GM12874 (cell line): ENCODE data around the gene ABRACL.

ENCODE experiments used
- CTCF ChIP-seq: IDR thresholded peaks from 2 replicates; pipeline ENCODE4 v1.5.1; 2011; ENCODE audit warnings: low read depth, mild to moderate bottlenecking, control low read depth, low read length, moderate library complexity; ENCODE audit not compliant: insufficient read depth

The ABRACL gene

GRCh38 chr6:139054001-139054400, 25.5 kb downstream of the ABRACL start:
- no peak for TF ChIP-seq CTCF

- no peak for TF ChIP-seq CTCF
Measured at GRCh38 chr6:139055709-139056108, 27.2 kb downstream of the ABRACL start.

GRCh38 chr6:139058029-139058428, 29.5 kb downstream of the ABRACL start:
- TF ChIP-seq CTCF = no peak

GRCh38 chr6:139060332-139060731, 31.8 kb downstream of the ABRACL start:
- TF ChIP-seq CTCF = no peak

- no peak for TF ChIP-seq CTCF
Measured at GRCh38 chr6:139062932-139063646, 34.5 kb downstream of the ABRACL start.

GRCh38 chr6:139064981-139065665, 36.6 kb downstream of the ABRACL start:
- no peak for TF ChIP-seq CTCF

- no peak for TF ChIP-seq CTCF
Measured at GRCh38 chr6:139066080-139066479, 37.5 kb downstream of the ABRACL start.
